Measurements from ENCODE around the gene SMIM24. TPM values are rescaled to one million over a fixed set of nuclear protein-coding genes. Genes with fewer than 3 reads are reported as not detected.
"Not testable (repeated sequence)": the region's sequence is repeated elsewhere in the genome, so short reads cannot be mapped to it uniquely, and the experiment has no call there.

The SMIM24 gene
- total RNA-seq, 2 donors from 2014 or later, result 0.62 to 0.88 TPM

GRCh38 chr19:3448616-3449334, 31.6 kb downstream of the SMIM24 start:
- Mint-ChIP-seq H3K4me3 (no peak overlapping the region), H3K36me3 (ENCODE audit: insufficient read depth in 2 of 2) (peaks cover 2% of the 10 kb centered on the region in 2 donors), H3K27me3 (ENCODE audit: low read depth) (no peaks in the 10 kb centered on the region), H3K9me3 (no peaks in the 10 kb centered on the region), H3K4me1 (ENCODE audit: low read depth) (peaks cover 6% of the 10 kb centered on the region), H3K27ac (no peak overlapping the region)
- ATAC-seq (replicated peaks in 1 of 2), result no peak
- DNase-seq, result no peak

GRCh38 chr19:3446657-3447056, 33.7 kb downstream of the SMIM24 start:
- not testable (repeated sequence) for DNase-seq; H3K9me3 Mint-ChIP-seq; H3K4me3 Mint-ChIP-seq; H3K27ac Mint-ChIP-seq; ATAC-seq (replicated peaks in 1 of 2); H3K27me3 Mint-ChIP-seq (ENCODE audit: low read depth); H3K36me3 Mint-ChIP-seq (ENCODE audit: insufficient read depth in 2 of 2)
- peaks cover 10% of the 10 kb centered on the region for H3K4me1 Mint-ChIP-seq (ENCODE audit: low read depth)

- H3K4me3 Mint-ChIP-seq, result no peak overlapping the region
- H3K36me3 Mint-ChIP-seq (ENCODE audit: insufficient read depth in 2 of 2), result no peaks in the 10 kb centered on the region
- peaks cover 10% of the 10 kb centered on the region for H3K4me1 Mint-ChIP-seq (ENCODE audit: low read depth)
- no peaks in the 10 kb centered on the region for H3K27me3 Mint-ChIP-seq (ENCODE audit: low read depth)
- ATAC-seq (replicated peaks in 1 of 2) (no peak), DNase-seq (no peak)
- H3K27ac Mint-ChIP-seq, result no peak overlapping the region
- no peaks in the 10 kb centered on the region for H3K9me3 Mint-ChIP-seq
These were observed 35.6 kb downstream of the SMIM24 start for GRCh38 chr19:3444695-3445234.

- ATAC-seq (replicated peaks in 1 of 2), result no peak
- no peak overlapping the region for H3K4me3 Mint-ChIP-seq
- H3K36me3 Mint-ChIP-seq (ENCODE audit: insufficient read depth in 2 of 2), result no peaks in the 10 kb centered on the region
- peaks cover 10% of the 10 kb centered on the region for H3K4me1 Mint-ChIP-seq (ENCODE audit: low read depth)
- DNase-seq, result no peak
- H3K9me3 Mint-ChIP-seq, result no peaks in the 10 kb centered on the region
- no peak overlapping the region for H3K27ac Mint-ChIP-seq
- no peaks in the 10 kb centered on the region for H3K27me3 Mint-ChIP-seq (ENCODE audit: low read depth)
These were observed 36.3 kb downstream of the SMIM24 start for GRCh38 chr19:3443840-3444694.

GRCh38 chr19:3442487-3443071, 37.7 kb downstream of the SMIM24 start:
- H3K36me3 Mint-ChIP-seq (ENCODE audit: insufficient read depth in 2 of 2), result no peaks in the 10 kb centered on the region
- H3K27me3 Mint-ChIP-seq (ENCODE audit: low read depth), result no peaks in the 10 kb centered on the region
- H3K4me1 Mint-ChIP-seq (ENCODE audit: low read depth), result peaks cover 10% of the 10 kb centered on the region
- no peaks in the 10 kb centered on the region for H3K9me3 Mint-ChIP-seq
- DNase-seq (no peak), ATAC-seq (replicated peaks in 1 of 2) (no peak)
- H3K4me3 Mint-ChIP-seq, result no peak overlapping the region
- no peak overlapping the region for H3K27ac Mint-ChIP-seq

GRCh38 chr19:3441986-3442329, 38.4 kb downstream of the SMIM24 start:
- H3K4me3 Mint-ChIP-seq, result no peak overlapping the region
- no peak for ATAC-seq (replicated peaks in 1 of 2)
- peaks cover 0 to 2% of the 10 kb centered on the region in 2 donors for H3K36me3 Mint-ChIP-seq (ENCODE audit: insufficient read depth in 2 of 2)
- H3K4me1 Mint-ChIP-seq (ENCODE audit: low read depth), result peaks cover 10% of the 10 kb centered on the region
- no peaks in the 10 kb centered on the region for H3K27me3 Mint-ChIP-seq (ENCODE audit: low read depth)
- DNase-seq, result no peak
- no peak overlapping the region for H3K27ac Mint-ChIP-seq
- H3K9me3 Mint-ChIP-seq, result no peaks in the 10 kb centered on the region

GRCh38 chr19:3441089-3441985, 39.0 kb downstream of the SMIM24 start:
- no peak for DNase-seq
- H3K4me3 Mint-ChIP-seq, result no peak overlapping the region
- H3K36me3 Mint-ChIP-seq (ENCODE audit: insufficient read depth in 2 of 2), result peaks cover 0 to 2% of the 10 kb centered on the region in 2 donors
- peaks cover 10% of the 10 kb centered on the region for H3K4me1 Mint-ChIP-seq (ENCODE audit: low read depth)
- H3K27me3 Mint-ChIP-seq (ENCODE audit: low read depth), result no peaks in the 10 kb centered on the region
- no peak overlapping the region for H3K27ac Mint-ChIP-seq
- no peaks in the 10 kb centered on the region for H3K9me3 Mint-ChIP-seq
- ATAC-seq (replicated peaks in 1 of 2), result no peak

GRCh38 chr19:3440082-3440481, 40.2 kb downstream of the SMIM24 start:
- no peak overlapping the region for H3K4me3 Mint-ChIP-seq
- ATAC-seq (replicated peaks in 1 of 2) (peak in 1 of 2 donors; percentile 24), DNase-seq (peak; percentile 66 to 69)
- peaks cover 0 to 2% of the 10 kb centered on the region in 2 donors for H3K36me3 Mint-ChIP-seq (ENCODE audit: insufficient read depth in 2 of 2)
- no peak overlapping the region for H3K27ac Mint-ChIP-seq
- H3K27me3 Mint-ChIP-seq (ENCODE audit: low read depth), result no peaks in the 10 kb centered on the region
- peaks cover 19% of the 10 kb centered on the region for H3K4me1 Mint-ChIP-seq (ENCODE audit: low read depth)
- no peaks in the 10 kb centered on the region for H3K9me3 Mint-ChIP-seq

GRCh38 chr19:3434630-3435553, 45.4 kb downstream of the SMIM24 start:
- peaks cover 3 to 4% of the 10 kb centered on the region in 2 donors for H3K9me3 Mint-ChIP-seq
- peaks cover 17% of the 10 kb centered on the region for H3K4me1 Mint-ChIP-seq (ENCODE audit: low read depth)
- no peaks in the 10 kb centered on the region for H3K27me3 Mint-ChIP-seq (ENCODE audit: low read depth)
- peak; percentile 98 for DNase-seq
- peak overlapping the region; percentile 94 for H3K27ac Mint-ChIP-seq
- H3K36me3 Mint-ChIP-seq (ENCODE audit: insufficient read depth in 2 of 2), result peaks cover 8 to 10% of the 10 kb centered on the region in 2 donors
- H3K4me3 Mint-ChIP-seq, result peak overlapping the region; percentile 93 to 94
- peak; percentile 96 for ATAC-seq (replicated peaks in 1 of 2)

GRCh38 chr19:3433805-3434540, 46.4 kb downstream of the SMIM24 start:
- peaks cover 17% of the 10 kb centered on the region for H3K4me1 Mint-ChIP-seq (ENCODE audit: low read depth)
- H3K27me3 Mint-ChIP-seq (ENCODE audit: low read depth), result no peaks in the 10 kb centered on the region
- peaks cover 3 to 4% of the 10 kb centered on the region in 2 donors for H3K9me3 Mint-ChIP-seq
- ATAC-seq (replicated peaks in 1 of 2) (no peak), DNase-seq (no peak)
- peak overlapping the region; percentile 93 to 94 for H3K4me3 Mint-ChIP-seq
- H3K27ac Mint-ChIP-seq, result peak overlapping the region; percentile 94
- H3K36me3 Mint-ChIP-seq (ENCODE audit: insufficient read depth in 2 of 2), result peaks cover 8 to 10% of the 10 kb centered on the region in 2 donors

GRCh38 chr19:3433313-3433712, 47.0 kb downstream of the SMIM24 start:
- peaks cover 3 to 4% of the 10 kb centered on the region in 2 donors for H3K9me3 Mint-ChIP-seq
- H3K27ac Mint-ChIP-seq, result no peak overlapping the region
- DNase-seq (no peak), ATAC-seq (replicated peaks in 1 of 2) (no peak)
- H3K27me3 Mint-ChIP-seq (ENCODE audit: low read depth), result no peaks in the 10 kb centered on the region
- no peak overlapping the region for H3K4me3 Mint-ChIP-seq
- peaks cover 17% of the 10 kb centered on the region for H3K4me1 Mint-ChIP-seq (ENCODE audit: low read depth)
- H3K36me3 Mint-ChIP-seq (ENCODE audit: insufficient read depth in 2 of 2), result peaks cover 8 to 10% of the 10 kb centered on the region in 2 donors

Measured in activated T-cell treated with anti-CD3 and anti-CD28 coated beads, Interleukin-2, amount 50 U/mL, for 72 hours (primary cell).